ENCODE measurements around the gene TMTC1. TPM values are rescaled to one million over a fixed set of nuclear protein-coding genes. Genes with fewer than 3 reads are reported as not detected.
A peak's percentile ranks its signal among the peaks of the same experiment; 100 is the strongest.

TMTC1 gene
- total RNA-seq, 1 experiment from 2014 or later = 136 TPM

DNA sequence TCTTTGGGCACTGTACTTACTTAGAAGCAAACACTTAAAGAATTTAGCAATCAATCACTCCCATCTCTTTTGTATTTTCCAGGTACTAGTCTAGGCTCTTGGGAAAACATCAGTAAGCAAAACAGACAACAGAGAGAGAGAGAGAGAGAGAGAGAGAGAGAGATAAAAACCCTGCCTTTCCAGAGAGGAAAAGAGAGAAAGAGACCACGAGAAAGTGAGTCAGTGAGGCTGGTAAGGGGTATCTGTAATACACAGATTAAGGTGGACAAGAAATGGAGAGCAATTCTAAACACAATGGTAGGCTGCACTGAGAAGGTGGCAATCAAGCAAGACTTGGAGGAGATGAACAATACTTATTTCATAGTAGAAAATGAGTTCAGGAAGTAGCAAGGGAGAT is 166.3 kb downstream of the TMTC1 start:
- peak; percentile 28 for DNase-seq (ENCODE audit: low read depth)

DNA sequence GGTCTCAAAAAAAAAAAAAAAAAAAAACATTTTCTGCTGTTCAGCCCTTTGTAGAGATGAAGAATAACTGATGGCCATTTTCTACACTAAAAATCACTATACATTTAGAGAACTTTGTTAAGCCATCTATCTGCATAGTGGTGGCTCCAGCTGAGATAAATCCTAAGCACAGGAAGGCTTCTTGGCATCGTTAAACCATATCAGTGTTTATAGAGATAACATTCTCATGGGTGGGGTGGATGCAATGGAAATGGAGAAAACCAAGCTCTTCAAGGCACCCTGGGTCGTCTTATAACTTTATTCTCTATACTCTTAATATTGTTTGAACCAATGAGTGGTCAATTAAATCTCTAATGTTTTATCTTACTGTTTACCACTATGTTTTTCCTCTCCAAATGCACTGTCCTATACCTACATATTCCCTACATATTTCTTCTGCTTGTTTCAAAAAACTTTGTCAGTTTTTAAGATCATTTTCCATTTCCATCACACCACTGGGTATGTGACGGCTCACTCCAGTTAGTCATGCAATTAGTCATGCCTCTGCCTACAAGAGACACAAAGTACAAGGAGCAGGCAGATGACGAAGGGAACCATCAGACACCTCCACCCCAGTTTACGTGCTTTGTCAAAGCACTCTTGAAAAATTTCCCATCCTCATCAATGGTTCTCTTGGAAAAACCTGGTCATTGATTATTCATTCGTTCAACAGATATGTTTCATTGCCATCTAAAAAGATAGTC is 166.9 kb downstream of the TMTC1 start:
- DNase-seq (ENCODE audit: low read depth) = peak; percentile 92

DNA sequence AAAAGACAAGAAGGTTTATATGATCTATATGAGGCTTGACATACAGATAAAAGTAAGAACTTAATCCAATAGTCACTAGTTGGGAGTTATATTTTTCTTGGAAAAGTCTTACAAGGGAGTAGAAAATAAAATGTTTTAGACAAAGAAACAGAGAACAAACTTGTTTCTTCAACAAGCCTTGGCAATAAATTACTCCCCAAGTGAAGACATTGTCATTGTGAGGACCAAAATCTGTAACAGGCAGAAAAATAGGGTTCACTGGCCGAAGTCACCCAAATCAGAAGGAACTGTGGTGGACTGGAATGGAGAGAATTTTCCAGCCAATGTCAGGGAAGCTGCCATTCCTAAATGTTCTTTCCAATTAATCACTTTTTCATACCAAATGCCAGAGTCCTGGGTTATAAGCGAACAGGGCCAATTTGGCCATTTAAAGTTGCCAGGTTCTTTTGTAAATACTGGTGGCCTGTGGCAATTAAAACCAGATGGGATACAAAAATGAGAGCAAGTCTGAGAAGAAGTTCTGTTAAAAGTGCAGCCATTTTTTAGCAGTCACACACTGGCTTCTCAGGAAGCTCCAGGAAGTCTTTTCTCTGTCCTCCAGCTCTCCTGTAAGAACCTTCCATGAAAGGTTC is 168.9 kb downstream of the TMTC1 start:
- no peak for DNase-seq (ENCODE audit: low read depth)

DNA sequence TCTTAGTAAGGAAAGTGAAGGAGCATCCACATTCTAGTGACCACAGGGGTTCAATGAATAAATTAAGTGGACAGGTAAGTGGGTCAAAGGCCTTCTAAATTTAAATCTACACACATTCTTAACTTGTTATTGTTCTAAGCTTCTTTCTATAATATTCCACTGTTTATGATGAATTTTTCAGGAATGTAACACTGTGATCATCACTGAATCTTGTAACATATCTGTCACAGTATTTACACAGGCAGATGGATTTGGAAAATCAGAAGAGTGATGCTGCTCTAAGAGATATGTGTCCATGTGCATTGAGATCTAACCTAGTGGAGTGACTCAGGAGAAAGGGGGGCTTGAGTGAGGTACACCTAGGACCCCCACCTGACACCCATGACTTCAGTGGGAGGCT is 170.8 kb downstream of the TMTC1 start:
- peak; percentile 13 for DNase-seq (ENCODE audit: low read depth)

DNA sequence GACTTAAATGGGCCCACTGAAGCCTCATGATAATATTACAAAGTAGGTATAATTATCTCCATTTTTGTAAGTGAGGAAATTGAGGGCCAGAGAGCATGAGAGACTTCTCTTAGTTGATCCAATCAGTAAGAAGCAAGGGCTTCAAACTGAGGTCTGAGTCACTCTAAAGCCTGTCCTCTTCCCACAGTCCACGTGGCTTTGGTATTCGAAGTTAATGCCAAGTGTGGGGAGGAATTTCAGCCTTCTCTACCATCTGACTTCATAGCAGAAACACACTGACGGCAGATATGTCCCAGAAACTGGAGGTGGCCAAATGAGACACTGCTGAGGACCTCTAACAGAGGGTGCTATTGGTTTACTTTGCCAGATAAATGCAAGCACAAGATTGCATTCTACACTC is 171.8 kb downstream of the TMTC1 start:
- DNase-seq (ENCODE audit: low read depth) = peak; percentile 78

DNA sequence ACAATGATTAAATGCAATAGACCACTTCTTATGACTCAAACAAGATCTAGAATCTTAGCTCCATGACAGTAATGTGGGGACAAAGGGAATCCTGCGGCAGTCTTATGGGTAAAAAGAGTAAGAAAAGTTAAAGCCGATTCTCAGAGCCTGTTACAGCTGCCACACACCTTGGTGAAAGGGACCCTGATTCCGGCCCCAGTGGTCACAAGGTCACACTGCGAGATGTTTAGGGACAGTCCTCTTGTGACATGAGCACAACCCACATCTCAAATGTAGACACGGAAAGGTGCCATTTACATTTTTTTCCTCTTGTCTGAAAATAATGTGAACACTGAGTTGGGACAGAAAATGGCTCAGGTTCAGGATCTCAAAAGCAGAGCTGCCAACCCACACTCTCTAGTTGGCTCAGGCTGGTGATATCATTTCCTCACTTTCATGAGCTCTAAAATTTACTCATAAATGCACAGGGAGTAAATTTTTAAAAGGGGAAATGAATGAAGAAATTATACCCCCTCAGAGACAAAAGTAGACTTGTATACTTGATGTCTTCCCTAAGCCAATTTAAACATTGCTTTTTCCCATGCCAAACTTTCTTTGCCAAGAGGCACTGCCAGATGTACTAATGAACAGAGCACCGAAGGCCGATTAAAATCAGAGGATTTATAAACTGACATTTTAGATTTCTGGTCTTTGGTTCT is 173.1 kb downstream of the TMTC1 start:
- DNase-seq (ENCODE audit: low read depth) = no peak

DNA sequence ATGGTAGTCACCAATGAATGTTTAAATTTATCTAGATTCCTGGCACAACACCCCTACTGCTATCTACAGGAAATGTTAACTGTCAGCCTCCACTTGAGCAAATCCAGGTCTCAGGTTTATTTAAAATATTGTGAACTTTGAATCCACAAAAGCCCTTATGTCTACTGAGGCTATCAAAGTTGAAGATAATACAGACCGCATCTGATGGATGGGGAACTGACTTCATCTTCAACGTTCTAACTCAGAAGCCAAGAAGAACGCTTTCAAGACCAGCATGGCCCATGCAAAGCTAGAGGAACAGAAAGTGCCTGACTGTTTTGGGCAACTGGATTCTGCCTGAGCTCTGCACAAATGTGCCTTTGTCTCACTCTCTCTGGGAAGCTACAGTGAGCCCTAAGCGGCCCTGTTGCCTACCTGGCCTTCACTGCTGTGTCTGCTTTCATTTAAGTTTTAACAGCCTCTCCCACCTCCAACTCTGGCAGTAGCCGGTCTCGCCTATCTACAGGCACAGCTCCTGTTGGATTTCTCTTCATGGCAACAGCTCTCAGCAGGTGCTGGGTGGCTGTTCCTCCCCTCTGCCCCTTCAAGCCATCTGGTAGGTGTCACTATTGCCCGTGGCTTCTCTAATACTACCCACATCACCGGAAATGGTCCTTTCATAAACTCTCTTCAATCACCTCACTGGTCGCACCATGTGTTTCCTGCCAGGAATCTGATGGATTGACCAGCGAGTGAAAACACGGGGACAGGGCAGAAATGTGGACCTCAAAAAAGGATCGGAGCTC is 174.1 kb downstream of the TMTC1 start:
- DNase-seq (ENCODE audit: low read depth) = no peak

DNA sequence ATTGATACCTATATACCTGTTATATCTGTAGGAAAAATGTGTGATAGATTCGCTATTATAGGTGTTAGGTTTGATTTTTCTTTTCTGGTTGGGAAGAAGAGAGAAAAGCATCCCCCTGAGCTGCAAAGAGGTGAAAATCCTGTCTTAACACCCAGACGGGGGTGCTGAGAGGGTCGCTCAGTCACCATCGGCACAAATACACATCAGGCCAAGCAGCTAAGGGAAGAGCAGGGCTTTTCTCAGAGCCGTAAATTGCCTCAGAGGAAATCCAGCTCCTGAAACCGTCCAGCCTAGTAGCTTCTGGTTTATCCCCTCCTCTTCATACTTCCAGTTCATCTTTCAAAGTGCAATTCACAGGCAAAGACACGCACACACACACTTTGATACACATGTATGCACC is 175.2 kb downstream of the TMTC1 start:
- DNase-seq (ENCODE audit: low read depth) = no peak

DNA sequence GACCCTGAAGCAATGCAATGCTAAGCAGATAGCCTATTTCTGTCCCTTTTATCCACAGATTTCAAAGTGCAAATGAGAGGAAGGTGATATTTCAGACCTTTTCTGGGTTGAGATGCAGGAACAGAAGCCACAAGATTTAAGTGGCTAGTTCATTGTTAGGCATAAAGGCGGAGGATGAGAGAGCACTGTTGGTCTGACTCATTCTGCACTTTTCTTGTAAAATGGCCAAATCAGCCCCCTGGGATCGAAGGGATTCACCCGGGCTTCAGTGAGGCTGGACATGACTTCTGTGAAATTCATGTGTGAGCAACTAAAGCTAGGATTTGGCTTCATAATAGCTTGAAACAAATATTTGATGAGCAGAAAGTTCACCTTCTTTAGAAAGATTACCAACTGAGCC is 184.4 kb downstream of the TMTC1 start:
- DNase-seq (ENCODE audit: low read depth) = peak; percentile 92

DNA sequence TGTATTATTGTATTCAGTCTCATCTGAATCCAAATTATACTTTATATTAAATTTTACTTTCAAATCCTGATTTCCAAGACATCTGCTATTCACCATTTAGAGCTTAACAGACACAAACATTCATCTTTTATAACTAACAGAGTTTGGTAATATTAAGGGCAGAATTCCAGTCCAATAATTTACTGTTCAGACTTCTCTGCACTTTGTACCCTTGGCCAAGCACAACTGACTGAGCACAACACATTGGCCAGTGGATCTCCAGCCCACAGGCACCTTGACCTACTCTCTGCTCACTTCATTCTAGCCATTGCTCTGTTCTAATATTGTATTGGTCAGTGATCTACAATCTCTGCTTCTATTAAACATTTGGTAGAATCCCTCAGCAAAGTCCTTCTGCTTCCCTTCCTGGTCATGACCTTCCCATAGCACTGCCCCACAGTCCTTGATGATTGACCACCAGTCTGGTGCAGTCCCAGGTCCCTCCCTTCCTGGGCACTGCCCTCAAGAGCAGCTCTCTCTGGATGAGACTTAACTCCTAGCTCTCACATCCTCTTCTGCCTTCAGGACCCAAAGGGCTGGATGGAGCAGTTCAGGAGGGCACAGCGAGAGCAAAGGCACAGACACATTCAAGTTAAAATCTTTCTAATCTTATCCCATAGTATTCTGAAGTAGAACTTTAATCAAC is 188.5 kb downstream of the TMTC1 start:
- no peak for DNase-seq (ENCODE audit: low read depth)

DNA sequence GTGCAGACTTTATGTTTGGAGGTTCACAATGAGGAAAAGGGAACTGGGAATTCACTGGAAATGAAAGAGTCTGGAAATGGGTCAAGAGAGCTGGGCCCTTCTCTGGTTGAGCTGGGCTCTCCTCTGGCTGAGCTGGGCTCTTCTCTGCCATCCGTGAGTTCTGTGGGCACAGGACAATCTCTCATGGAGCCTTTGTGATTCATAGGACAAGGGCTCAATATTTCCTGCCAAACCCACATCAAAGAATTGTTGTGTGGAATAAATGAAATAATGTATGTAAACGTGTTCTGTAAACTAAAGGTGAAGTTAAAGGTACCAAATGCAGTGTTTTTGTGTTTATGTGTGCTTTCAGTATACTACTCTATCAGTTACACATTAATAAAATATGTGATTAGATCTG is 190.7 kb downstream of the TMTC1 start:
- no peak for DNase-seq (ENCODE audit: low read depth)

DNA sequence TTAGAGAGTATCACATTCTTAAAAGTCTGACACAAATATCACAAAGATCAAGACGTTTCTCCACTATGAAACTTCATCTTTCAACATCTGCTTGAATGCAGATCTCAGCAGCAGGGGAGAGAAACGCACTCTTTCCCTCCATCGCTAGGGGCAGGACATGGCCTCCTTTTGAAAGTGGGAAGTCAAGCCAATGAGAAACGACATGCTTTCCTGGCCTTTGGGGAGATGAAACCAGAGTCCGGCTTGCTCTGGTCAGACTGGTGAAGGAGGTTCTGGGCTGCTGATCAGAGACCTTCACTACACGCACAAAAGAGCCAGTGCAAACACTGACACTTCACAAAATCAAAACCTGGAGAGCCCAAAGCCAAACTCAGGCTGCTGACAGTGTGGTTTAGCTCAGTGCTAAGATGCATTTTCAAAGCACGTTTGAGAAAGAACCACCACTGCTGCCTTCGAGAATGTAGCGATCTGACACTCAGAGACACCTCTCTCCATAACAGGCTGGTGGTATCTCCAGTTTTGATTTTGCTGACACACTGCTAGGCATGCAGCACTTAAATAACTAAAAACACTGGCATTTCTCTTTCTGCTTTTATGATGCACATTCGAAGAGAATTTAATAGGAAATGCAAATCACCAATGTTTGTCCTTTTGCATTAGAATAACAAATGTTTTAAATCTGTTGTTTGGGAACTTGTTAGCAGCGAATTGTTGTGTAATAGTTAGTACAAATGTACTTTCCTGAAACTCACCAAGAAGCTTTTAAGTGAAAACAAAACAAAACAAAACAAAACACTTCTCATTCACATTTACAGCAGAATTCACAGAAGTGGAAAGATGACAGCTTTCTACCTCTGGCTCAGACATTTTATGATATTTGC is 192.4 kb downstream of the TMTC1 start:
- DNase-seq (ENCODE audit: low read depth) = no peak

DNA sequence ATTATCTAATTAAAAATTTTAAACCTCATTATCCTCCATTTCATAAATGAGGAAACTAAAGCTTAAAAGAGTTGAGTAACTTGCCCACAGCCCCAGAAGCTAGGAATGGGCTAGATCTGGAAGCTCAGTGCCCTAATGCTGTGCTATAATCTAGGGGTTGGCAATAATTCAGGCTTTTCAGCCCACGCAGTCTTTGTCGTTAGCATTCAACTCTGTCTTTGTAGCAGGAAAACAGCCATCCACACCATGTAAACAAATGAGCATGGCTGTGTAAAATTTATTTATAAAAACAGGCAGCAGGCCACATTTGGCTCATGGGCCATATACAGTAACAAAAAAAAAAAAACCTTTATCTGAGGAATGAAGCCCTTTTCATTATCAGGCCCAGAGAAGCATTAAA is 193.9 kb downstream of the TMTC1 start:
- DNase-seq (ENCODE audit: low read depth) = no peak

DNA sequence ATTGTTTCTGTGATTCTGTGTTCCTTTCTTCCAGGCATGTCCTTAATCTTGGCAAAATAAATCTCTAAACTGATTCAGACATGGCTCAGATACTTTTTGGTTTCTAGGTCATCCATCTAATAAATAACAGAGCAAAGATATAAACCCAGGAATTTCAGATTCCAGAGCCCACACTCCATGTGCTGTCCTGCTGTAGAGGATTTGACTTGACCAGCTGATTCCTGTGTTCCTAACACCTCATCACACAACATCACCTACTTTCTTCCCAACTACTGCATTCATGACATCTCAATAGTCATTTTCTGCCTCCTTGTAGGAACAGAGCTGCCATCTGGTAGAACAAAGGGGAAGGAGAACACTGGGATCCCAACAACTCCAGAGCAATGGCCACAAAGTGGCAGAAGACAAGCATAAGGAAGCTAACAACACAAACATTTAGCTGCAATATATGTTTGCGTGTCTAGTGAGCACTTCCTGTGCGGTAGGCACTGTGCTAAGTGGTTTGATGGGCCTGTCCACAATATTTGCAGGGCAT is 194.4 kb downstream of the TMTC1 start:
- DNase-seq (ENCODE audit: low read depth) = no peak

DNA sequence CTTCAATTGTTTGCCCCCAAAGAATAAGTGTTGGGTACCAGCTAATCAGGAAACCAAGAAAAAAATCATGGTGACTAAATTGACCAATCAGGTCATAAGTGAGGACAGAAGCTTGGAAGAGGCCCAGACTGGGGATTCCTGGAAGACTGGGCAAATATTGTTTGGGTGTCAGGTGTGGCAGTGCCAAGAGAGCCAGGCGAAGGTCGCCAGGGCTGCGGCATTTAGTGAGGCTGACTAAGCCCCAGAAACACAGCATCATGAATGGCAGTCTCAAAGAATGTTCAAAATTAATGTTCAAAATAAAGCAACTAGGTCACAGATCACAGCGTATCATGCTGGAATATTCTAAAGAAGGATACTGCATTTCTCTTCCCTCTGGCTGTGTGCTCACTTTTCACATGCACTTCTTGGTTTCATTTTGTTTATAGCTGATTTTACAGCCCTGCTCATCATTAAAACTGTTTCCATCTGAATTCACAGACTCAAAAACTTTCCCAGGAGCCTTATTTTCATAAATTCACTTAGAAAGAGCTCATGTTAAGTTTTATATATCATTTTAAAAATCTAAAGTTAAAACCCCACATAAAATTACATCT is 201.0 kb downstream of the TMTC1 start:
- DNase-seq (ENCODE audit: low read depth) = no peak

DNA sequence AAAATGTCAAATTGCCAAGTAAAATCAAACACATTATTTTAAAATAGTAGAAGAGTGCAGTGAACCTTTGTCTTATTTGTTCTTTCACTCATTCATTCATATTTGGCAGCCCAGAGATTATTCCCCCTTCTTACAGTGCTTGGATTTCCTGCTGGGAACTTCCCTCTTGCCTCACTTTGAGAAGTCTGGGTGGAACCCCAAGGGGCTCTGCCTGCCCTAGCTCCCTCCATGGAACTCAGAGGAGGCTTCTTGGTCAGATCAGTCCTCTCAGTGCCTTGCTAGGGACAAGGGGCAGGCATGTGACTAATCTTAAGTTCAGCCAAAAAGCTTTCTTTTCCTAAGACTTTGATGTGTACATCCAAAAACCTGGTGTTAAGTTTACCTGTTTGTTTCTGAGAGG is 201.6 kb downstream of the TMTC1 start:
- no peak for DNase-seq (ENCODE audit: low read depth)

DNA sequence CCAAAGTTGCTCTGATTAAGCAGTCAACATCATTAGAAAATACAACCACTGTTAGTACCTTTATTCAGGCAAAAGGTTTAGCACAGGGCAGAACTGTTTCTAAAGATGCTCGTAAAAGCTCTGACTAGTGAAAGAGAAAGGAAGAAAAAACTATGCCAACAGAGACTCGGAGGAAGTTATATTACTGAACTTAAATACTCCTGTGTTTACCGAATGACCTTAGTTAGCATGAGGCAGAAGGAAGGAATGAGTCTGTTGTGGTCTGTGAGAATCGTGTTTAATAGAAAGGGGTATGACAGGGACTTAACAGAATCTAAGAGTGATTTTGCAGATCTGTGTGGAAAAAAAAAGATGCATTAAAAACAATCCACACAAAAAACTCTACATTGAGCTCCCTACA is 202.1 kb downstream of the TMTC1 start:
- DNase-seq (ENCODE audit: low read depth) = peak; percentile 75

DNA sequence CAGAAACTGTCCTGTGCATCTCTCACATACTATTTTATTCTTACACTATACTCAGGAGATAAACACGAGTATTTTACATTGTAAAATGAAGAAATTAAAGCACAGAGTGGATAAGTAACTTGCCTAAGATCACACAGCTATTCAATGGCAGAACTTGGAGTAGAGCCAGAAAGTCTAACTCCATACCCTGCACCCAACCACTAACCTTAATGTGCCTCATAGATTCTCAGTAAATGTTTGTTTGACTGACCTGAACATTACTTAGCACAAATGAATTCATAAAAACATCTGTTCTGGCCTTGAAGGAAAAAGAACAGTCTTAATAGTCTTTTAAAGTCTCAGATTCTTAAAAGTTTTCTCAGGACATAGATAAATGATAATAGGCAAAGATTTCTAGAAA is 202.8 kb downstream of the TMTC1 start:
- DNase-seq (ENCODE audit: low read depth) = peak; percentile 30

DNA sequence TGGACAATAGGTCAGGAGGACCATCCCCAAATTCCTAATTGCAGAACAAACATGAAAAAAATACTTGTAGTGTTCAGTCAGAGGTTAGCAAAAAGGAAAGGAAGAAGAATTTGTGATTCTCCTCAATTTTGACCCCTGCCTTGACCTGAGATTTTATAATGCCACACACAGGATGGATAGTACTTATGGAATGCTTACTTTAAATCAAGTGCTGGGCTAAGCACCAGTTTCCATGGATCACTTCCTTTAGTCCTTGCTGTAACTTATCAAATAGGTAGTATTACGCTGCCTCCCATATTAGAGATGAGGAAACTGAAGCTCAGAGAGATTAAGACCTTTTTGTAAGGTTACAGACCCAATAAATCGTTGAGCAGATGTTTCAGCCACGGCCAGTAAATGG is 205.0 kb downstream of the TMTC1 start:
- DNase-seq (ENCODE audit: low read depth) = no peak

DNA sequence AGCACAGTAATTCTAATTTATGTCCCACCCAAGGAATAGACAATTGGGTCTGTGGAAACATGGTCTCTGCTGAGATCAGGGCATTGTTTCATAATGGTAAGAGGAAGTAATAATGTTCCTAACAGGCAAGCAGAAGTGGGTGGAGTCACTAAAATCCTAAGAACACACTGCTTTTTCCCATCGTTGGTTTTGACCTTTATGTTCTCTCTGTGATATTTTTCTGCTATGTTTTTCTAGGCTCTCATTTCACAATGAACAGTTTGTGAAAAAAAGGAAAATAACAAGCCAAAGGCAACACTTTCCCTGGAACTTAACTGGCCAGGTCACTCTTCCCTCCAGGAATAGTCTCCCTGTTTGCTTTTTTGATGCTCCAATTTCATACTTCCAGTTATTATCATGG is 205.7 kb downstream of the TMTC1 start:
- DNase-seq (ENCODE audit: low read depth) = no peak

Data from LHCN-M2 (cell line).